Measurements from ENCODE around the gene SNAP25.

The SNAP25 gene

DNA sequence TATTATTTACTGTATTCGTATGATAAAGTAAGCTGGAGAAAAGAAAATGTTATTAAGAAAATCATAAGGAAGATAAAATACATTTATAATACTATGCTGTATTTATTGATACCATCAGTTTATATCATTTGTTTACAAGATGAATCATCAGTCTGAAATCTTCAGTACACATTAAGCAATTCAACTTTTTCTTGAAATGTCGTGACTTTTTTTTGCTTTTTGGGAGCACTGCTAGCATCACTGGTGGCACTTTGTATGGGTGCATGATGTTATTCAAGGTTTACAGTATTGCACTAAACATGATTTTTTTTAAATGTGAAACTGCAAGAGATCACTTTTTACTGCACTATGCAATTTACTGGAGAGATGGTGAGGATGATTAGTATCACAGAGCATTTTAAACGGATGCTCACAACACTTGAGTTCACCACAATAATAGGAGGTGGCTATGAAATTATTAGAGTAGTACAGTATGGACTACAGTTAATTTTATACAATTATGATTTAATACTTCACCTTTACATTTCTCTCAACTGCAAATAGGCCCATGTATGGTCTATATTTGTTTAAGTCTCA, 85.9 kb downstream of the SNAP25 start:
- no peak for DNase-seq (ENCODE audit: low read depth)

DNA sequence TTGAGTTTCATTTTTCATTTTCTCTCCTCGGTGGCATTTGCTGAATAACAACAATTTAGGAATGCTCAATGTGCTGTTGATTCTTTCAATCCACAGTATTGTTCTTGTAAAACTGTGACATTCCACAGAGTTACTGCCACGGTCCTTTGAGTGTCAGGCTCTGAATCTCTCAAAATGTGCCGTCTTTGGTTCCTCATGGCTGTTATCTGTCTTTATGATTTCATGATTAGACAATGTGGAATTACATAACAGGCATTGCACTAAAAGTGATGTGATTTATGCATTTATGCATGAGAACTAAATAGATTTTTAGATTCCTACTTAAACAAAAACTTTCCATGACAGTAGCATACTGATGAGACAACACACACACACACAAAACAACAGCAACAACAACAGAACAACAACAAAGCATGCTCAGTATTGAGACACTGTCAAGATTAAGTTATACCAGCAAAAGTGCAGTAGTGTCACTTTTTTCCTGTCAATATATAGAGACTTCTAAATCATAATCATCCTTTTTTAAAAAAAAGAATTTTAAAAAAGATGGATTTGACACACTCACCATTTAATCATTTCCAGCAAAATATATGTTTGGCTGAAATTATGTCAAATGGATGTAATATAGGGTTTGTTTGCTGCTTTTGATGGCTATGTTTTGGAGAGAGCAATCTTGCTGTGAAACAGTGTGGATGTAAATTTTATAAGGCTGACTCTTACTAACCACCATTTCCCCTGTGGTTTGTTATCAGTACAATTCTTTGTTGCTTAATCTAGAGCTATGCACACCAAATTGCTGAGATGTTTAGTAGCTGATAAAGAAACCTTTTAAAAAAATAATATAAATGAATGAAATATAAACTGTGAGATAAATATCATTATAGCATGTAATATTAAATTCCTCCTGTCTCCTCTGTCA, 88.1 kb downstream of the SNAP25 start:
- DNase-seq (ENCODE audit: low read depth), result no peak

DNA sequence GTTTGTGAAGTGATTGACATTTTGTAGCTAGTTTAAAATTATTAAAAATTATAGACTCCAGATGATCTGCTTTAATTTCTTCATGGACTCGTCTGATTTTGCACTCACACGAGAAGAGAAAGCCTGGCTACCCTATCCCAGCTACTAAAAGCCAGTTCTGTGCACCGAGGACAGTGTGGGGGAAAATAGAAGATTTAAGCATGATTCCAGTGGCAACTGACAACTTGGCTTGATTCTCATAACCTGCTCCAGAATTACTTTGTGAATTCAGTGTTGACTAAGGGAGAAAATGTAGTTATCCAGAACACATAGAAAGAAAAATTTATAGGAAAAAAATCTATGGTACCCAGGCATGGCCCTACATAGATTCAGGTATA, 88.7 kb downstream of the SNAP25 start:
- no peak for DNase-seq (ENCODE audit: low read depth)

DNA sequence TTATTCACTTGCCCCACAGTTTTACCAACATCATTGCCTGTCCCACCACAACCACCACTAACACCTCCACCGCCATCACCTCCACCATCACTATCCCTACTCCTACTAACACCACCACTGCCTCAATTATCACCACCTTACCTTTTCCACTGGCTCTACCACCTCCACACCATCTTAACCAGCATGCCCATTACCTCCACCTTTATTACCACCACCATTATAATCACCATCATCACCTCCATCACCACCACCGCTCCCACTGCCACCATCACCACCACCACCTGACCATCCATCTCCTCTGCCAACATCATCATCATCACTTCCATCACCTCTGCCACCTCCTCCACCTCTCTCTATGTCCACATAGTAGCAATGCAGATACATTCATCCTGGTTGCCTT, 90.0 kb downstream of the SNAP25 start:
- DNase-seq (ENCODE audit: low read depth), result no peak

DNA sequence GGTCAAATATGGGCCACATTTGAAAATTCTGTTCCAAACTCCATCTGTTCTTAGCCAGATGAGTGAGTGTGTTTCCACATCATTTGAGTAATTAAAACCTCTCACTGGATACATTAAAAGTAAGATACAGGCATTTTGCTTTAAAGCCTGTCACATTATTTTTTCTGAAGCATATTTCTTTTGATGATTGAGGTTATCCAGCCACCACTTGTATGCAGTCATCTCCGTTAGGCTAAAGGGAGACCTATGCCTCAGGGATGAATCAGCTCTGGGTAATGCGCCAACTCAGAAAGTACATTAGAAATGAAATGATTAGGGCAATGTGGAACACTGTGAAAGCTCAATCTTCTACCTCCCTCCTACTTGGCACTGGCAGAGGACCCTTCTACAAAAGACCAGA, 90.7 kb downstream of the SNAP25 start:
- no peak for DNase-seq (ENCODE audit: low read depth)

DNA sequence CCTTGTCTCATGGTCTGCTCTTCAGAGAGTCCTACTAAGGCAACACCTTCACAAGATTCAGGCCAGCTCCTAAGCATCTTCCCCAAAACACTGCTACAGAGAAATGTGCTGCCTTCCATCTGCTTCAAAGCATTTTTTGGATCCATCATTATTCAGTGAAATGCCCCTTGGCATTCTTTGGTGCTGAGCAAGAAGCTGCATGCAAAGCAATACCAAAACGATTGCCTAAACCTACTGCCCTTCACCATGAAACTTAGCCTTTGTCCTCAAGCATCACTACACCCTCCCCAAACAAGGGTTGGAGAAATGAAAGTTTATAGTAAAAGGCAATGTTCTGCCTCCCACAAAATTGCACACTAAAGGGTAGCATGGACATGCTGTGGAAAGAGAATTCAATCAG, 93.5 kb downstream of the SNAP25 start:
- DNase-seq (ENCODE audit: low read depth), result no peak

DNA sequence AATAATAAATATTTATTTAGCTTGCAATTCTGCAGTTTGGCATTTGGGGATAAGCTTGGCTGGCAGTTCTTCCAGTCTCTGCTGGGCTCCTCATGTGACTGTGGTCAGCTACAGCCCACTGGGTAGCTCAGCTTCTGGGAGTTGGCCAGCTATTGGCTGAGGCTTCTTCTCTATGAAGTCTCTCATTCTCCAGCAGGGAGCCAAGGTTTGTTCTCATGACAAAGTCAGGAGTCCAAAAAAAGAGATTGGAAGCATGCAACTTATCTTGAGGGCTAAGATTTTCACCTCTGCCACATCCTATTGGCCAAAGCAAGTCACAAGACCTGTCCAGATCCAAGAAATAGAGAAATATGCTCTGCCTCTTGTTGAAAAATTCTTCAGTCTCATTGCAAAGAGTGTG, 94.6 kb downstream of the SNAP25 start:
- DNase-seq (ENCODE audit: low read depth), result no peak

DNA sequence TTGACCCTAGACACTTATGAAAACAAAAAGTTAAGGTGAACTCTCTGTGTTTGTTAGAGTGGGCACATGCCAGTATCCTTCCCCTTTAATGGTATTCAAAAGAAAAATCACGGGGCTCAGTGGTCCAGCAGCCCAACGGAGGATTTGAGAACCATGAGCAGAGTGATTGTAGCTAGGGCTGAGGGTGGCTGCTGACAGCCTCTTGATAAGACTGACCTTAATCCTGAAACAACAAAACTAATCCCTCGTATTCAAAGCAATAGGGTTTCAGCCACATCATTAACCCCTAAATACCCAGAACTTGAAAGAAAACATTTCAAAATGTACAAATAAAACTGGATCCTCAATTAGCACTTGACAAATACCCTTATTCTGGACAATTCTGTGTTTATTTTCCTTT, 95.1 kb downstream of the SNAP25 start:
- no peak for DNase-seq (ENCODE audit: low read depth)

DNA sequence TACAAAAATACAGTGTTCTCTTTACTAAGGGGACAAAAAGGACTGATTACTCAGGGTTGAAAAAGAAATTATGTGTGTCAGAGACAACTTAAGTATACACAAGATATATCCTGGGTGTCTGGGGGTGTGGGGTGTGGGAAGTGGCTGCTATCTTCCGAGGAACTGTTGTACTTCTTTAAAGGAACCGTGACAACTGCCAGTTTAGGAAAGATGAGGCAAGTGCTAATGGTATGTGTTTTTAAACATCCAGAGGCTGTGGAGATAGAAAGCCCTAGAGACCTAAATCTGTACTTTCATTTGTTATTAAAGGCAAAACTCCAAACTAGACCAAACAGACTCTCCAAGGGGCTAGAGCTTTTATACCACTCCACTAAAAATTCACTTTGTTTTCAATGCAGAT, 95.6 kb downstream of the SNAP25 start:
- DNase-seq (ENCODE audit: low read depth), result no peak

DNA sequence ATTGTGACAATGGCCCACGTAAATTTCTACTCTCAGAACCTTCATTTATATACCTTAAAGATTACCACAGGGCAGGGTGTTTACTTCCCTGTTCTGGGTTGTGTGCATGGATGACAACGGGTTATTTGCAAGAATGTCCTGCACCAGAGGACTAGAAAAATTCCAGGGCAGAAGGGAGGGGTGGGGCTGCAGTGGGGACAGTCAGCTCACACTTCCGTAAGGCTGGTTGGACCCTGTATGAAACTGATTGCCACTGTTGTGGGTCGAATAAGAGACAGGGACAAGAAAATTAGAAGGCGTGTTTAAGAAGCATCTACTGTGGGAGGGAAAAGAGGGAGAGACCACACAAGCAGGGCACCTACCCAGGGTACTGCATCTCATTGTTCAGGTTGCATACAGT, 96.5 kb downstream of the SNAP25 start:
- no peak for DNase-seq (ENCODE audit: low read depth)

DNA sequence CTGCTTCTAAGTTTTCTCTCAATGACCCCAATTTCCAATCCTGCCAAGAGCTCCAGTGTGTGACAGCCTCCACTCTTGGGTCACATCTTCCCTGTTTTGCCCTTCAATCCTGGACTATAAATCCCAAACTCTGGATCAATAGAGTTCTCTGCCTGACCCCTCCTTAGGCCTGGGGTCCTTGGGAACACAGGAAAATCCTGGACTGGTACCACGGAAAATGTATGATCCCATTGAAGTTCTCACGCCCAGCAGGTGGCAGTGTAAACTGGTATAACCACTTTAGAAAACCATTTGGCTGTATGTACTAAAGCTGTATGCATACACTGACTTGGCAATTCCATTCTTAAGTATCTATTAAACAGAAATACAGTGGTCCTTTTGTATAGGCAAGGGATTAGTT, 98.0 kb downstream of the SNAP25 start:
- DNase-seq (ENCODE audit: low read depth), result no peak

DNA sequence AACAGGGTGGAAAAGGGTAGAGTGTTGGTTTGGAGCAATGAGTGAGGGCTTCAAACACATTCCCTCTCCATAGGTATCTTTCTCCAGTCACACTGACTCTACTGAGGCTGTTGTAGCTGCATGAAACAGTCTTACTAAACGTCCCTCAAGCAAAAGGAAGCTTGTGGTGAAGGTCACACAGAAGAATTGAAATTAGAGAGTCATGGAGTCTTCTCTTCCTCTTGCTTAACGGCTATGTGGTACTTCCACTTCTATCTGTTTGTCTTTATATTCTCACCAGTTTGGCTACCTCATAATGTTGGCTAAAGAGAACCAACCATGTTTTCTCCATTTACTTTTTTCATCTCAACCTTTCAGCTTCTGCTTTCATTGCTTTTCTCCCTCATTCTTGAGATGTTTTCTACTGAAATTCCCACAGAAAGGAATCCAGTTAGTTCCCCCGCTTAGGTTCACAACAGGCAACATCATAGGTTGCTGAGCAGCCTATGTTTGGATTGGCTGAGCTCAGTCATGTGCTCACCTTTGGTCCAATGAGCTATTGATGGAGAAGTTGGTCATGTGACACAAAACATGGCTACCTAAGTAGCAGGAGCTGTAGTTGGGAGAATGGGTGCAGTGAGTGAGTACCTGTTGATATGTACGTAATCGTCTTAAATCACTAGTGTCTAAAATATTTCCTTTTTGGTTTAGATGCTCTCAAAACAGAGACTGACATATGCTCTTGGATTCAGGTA, 99.8 kb downstream of the SNAP25 start:
- no peak for DNase-seq (ENCODE audit: low read depth)

DNA sequence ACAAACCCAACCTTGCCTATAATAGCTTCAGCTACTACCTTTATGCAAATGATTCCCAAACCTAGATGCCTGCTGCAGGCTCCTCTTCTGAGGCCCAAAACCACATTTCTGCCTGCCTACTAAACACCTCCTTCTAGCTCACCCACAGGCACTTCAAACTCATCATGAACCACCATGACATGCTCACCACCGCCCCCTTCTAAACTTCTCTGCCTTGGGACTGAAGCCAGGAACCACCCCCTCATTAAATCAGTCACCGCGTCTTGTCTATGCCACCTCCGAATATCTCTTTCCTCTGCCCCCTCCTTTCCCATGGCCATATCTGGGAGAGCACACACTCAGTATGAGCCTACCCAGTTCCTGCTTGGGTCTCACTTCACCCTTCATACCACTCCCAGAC, 101.2 kb downstream of the SNAP25 start:
- no peak for DNase-seq (ENCODE audit: low read depth)

DNA sequence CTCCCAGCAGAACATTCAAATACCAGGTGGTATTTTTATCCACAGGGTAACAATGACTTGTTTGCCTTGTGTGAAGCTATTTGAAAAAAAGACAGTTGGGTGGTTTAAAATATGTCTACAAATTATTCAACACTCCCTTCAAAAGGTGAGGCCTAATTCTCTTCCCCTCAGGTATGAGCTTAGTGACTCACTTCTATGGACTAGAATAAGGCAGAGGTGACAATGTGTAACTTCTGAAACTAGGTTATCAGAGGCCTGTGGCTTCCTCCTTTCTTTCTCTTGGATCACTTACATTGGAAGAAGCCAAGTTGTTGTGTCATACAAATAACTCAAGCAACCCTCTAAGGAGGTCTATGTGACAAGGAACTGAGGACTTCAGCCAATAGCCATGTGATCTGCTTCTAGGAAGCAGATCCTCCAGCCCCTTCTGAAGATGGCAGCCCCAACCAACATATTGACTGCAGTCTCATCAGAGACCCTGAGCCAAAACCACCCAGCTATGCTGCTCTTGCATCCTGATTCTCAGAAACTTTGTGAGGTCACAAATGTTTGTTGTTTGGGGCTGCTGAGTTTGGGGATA, 102.6 kb downstream of the SNAP25 start:
- no peak for DNase-seq (ENCODE audit: low read depth)

DNA sequence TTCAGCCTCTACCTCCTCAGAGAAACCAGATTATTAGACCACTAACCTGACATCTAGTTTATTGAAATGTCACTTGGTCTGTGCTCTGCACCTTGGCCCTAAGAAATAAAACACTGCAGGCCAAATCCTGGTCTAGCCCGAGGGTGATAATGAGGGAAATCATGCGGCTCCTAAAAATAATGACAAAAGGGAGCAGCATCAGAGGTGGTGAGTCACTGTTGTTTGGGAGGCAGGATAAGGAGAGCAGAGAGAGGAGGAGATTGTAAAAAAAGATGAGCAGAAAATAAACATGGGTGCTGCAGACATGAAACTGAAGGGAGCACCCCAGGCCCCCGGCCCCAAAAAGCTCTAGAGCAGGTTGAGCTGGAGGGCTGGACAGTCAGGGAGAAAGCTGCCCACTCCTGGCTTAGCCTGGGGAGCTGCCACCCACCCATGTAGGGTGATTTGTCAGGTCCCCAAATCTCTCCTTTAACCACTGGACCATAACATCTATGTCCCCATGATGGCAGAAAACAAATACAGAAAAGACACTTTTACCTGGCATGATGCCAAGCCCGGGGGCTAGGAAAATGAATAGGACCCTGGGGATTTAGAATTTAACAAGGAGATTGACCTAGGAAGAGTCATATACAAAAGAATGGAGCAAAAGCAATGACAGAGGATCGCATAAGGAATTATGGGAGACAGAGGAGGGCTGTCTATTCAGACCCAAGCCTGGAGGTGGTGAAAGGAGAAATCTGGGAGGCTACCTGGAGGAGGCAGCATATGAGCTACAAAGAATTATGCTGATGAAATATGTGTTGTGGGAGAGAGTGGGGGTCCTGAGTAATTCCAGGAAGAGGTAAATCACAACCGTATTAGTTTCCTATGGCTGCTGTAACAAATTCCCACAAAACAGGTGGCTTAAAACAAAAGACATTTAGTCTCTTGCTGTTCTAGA, 103.7 kb downstream of the SNAP25 start:
- no peak for DNase-seq (ENCODE audit: low read depth)

DNA sequence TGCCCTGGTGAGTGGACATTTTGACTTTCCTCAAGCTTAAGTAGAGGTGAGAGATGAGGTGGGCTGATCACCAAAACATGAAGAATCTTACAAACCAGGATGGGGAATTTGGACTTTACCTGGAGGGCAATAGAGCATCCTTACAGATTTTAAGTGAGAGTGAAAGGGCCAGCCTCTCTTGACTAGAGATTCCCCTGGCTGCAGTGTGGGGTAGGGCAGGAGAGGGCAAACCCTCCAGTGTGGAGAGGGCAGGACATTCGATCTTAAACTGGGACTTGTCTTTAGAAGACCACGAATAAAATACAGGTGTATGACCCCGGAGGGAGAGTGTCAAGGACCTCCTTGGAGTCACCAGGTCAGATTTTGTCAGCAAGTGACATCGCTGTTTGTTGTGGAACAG, 105.1 kb downstream of the SNAP25 start:
- DNase-seq (ENCODE audit: low read depth), result no peak

DNA sequence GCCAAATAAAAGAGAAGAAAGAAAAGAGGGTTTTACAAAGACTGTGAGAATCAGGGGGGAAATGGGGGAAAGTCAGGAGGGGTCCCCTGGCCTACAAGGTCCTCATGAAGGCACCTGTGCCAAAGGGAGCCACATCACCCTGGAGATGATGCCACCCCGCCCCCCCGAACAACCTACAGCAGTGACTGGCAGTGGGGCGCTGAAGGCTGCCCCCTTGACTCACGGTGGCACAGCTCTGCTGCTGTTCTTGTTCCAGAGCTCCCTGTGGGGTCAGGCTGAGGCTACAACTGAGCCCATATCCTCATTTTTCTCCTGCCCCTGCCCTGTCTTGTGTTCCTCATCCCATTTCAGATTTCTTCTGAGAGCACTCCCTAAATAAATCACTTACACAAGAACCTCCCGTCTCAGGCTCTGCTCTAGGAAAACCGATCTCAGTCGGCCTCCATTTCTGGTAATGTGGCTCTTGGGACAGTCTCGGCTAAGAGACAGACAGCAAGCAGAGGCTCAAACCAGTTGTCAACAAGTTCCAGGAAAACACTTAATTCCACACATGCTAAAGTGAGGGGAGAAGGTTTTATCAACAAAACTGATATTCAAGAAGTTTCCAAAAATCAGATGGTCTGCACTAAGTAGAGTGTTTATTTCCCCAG, 105.7 kb downstream of the SNAP25 start:
- no peak for DNase-seq (ENCODE audit: low read depth)

DNA sequence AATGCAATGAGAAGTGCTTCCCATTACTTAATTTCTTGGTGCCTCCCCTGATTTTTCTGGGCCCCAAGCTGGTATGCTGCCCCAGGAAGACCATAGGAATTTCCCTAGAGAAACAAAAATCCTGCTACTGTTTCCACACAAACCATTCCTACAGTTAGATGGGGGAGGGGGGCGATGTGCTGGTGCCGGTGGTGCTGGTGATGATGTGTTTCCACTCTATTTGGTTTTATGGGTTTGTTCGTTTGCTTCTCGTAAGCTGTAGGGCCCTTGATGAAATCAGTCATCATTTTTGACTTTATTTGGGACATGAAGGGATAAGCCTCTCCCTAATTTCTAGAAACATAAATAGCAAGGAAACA, 110.2 kb downstream of the SNAP25 start:
- DNase-seq (ENCODE audit: low read depth), result no peak

DNA sequence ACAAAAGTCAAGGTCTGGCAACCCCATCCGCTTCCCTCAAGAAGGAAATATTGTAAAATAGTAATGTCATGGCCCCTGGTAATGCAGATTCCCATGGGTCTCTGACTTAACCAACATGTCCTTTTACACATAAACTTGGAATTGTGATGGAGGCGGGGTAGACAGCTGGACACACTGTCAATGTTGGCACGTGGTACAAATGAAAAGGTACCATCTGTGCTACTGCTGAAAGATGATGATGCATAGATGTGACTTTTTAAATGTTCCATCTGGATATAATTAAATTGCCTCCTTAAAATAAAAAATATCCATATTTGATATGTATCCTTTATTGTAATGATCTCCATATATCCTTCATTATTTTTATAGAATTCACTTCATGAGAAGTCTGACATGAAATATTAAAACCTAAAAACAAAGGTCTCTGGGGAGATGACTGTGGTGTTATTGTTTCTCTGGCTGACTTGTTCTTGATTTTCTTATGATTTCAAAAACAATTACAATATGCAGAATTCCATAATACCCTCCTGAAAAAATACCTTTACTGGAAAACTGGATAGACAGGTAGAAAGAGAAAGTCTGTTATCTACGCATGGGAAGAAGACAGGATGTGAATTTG, 110.9 kb downstream of the SNAP25 start:
- DNase-seq (ENCODE audit: low read depth), result no peak

DNA sequence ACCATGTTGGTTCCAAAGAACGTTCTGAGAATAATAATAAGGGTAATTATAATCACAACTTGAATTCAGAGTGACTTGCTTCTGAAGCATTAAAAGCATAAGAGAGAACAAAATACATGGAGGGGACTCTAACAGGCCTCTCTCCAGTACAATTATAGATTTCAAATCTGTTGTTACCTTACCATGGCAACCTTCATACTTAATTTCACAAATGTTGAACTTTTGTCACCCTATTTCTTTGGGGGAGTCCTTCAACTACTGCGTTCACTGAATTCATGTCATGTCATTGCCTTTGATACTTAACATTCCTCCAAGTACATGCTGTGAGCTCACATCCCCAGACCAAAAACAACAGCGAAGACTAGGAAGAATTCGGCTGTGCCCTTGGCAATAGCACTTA, 111.4 kb downstream of the SNAP25 start:
- no peak for DNase-seq (ENCODE audit: low read depth)
